Measurements from ENCODE around the gene EPB41L4B.
"Not testable (repeated sequence)": the region's sequence is repeated elsewhere in the genome, so short reads cannot be mapped to it uniquely, and the experiment has no call there.

EPB41L4B gene

GRCh38 chr9:109246533-109246932 is 74.3 kb downstream of the EPB41L4B start:
- no peak for DNase-seq (ENCODE audit: low read depth in 1 of 2, low spot score in 1 of 2)

GRCh38 chr9:109245310-109245897 is 75.5 kb downstream of the EPB41L4B start:
- no peak for DNase-seq (ENCODE audit: low read depth in 1 of 2, low spot score in 1 of 2)

GRCh38 chr9:109244179-109245132 is 76.4 kb downstream of the EPB41L4B start:
- DNase-seq (ENCODE audit: low read depth in 1 of 2, low spot score in 1 of 2): peak; percentile 34 to 38

- DNase-seq (ENCODE audit: low read depth in 1 of 2, low spot score in 1 of 2): no peak
Observed at GRCh38 chr9:109242741-109243140, 78.1 kb downstream of the EPB41L4B start.

GRCh38 chr9:109242014-109242413 is 78.8 kb downstream of the EPB41L4B start:
- DNase-seq (ENCODE audit: low read depth in 1 of 2, low spot score in 1 of 2): no peak

- no peak for DNase-seq (ENCODE audit: low read depth in 1 of 2, low spot score in 1 of 2)
Observed at GRCh38 chr9:109241207-109241606, 79.7 kb downstream of the EPB41L4B start.

- no peak for DNase-seq (ENCODE audit: low read depth in 1 of 2, low spot score in 1 of 2)
Observed at GRCh38 chr9:109239240-109239639, 81.6 kb downstream of the EPB41L4B start.

- DNase-seq (ENCODE audit: low read depth in 1 of 2, low spot score in 1 of 2): no peak
Observed at GRCh38 chr9:109238655-109239054, 82.2 kb downstream of the EPB41L4B start.

- no peak for DNase-seq (ENCODE audit: low read depth in 1 of 2, low spot score in 1 of 2)
Observed at GRCh38 chr9:109238125-109238524, 82.7 kb downstream of the EPB41L4B start.

GRCh38 chr9:109232449-109233237 is 88.2 kb downstream of the EPB41L4B start:
- no peak for DNase-seq (ENCODE audit: low read depth in 1 of 2, low spot score in 1 of 2)

GRCh38 chr9:109231593-109231992 is 89.3 kb downstream of the EPB41L4B start:
- DNase-seq (ENCODE audit: low read depth in 1 of 2, low spot score in 1 of 2): no peak

GRCh38 chr9:109230277-109230676 is 90.6 kb downstream of the EPB41L4B start:
- no peak for DNase-seq (ENCODE audit: low read depth in 1 of 2, low spot score in 1 of 2)

- no peak for DNase-seq (ENCODE audit: low read depth in 1 of 2, low spot score in 1 of 2)
Observed at GRCh38 chr9:109229682-109230081, 91.2 kb downstream of the EPB41L4B start.

GRCh38 chr9:109228093-109228642 is 92.7 kb downstream of the EPB41L4B start:
- no peak for DNase-seq (ENCODE audit: low read depth in 1 of 2, low spot score in 1 of 2)

- DNase-seq (ENCODE audit: low read depth in 1 of 2, low spot score in 1 of 2): no peak
Observed at GRCh38 chr9:109225629-109226028, 95.2 kb downstream of the EPB41L4B start.

GRCh38 chr9:109224751-109225150 is 96.1 kb downstream of the EPB41L4B start:
- no peak for DNase-seq (ENCODE audit: low read depth in 1 of 2, low spot score in 1 of 2)

- not testable (repeated sequence) for DNase-seq (ENCODE audit: low read depth in 1 of 2, low spot score in 1 of 2)
Observed at GRCh38 chr9:109218242-109218641, 102.6 kb downstream of the EPB41L4B start.

GRCh38 chr9:109214414-109214813 is 106.4 kb downstream of the EPB41L4B start:
- DNase-seq (ENCODE audit: low read depth in 1 of 2, low spot score in 1 of 2): no peak

GRCh38 chr9:109213285-109214121 is 107.4 kb downstream of the EPB41L4B start:
- DNase-seq (ENCODE audit: low read depth in 1 of 2, low spot score in 1 of 2): no peak

GRCh38 chr9:109212768-109213167 is 108.1 kb downstream of the EPB41L4B start:
- DNase-seq (ENCODE audit: low read depth in 1 of 2, low spot score in 1 of 2): no peak

Measured in activated T-helper 1 cell treated with anti-CD3 and anti-CD28 coated beads, Interleukin-2, amount 50 U/mL, for 16 hours (primary cell).